OCI-LY1 (cell line): Measurements from ENCODE around the gene ABHD17C.

ENCODE experiments used
- H2AFZ ChIP-seq: fragments of 200-600 bp; sonication (generic), shearing (Covaris generic); 2 replicates; pipeline ENCODE4 v1.6.0; 2014; ENCODE audit warnings: antibody characterized with exemption, mild to moderate bottlenecking, low read length
- H3F3A ChIP-seq: fragments of 200-600 bp; sonication (generic), shearing (Covaris generic); 2 replicates; pipeline ENCODE4 v1.6.0; 2014; ENCODE audit warnings: mild to moderate bottlenecking, antibody characterized with exemption, low read length, moderate library complexity; ENCODE audit not compliant: insufficient read depth
- H3K27ac ChIP-seq: fragments of 200-600 bp; sonication (generic); 2 replicates; pipeline ENCODE4 v1.5.1; 2014; ENCODE audit warnings: low read length, mixed run types, mild to moderate bottlenecking, low read depth; ENCODE audit not compliant: poor library complexity, severe bottlenecking
- H3K27me3 ChIP-seq: fragments of 200-600 bp; sonication (generic); 2 replicates; pipeline ENCODE4 v1.6.0; 2014; ENCODE audit warnings: antibody characterized with exemption, mild to moderate bottlenecking, low read length, moderate library complexity; ENCODE audit not compliant: insufficient read depth
- H3K36me3 ChIP-seq: fragments of 200-600 bp; sonication (generic); 2 replicates; pipeline ENCODE4 v1.6.1; 2014; ENCODE audit warnings: mild to moderate bottlenecking, antibody characterized with exemption, low read length, moderate library complexity, mixed read lengths; ENCODE audit not compliant: insufficient read depth
- H3K4me1 ChIP-seq: fragments of 200-600 bp; sonication (generic); 2 replicates; pipeline ENCODE4 v1.5.1; 2014; ENCODE audit warnings: mild to moderate bottlenecking, low read length, moderate library complexity; ENCODE audit not compliant: insufficient read depth, severe bottlenecking
- H3K4me2 ChIP-seq: fragments of 200-600 bp; sonication (generic), shearing (Covaris generic); 2 replicates; pipeline ENCODE4 v1.6.1; 2014; ENCODE audit warnings: low read length
- H3K4me3 ChIP-seq: fragments of 200-600 bp; sonication (generic); 2 replicates; pipeline ENCODE4 v1.5.1; 2014; ENCODE audit warnings: low read length, low read depth, mild to moderate bottlenecking, mixed read lengths; ENCODE audit not compliant: poor library complexity, severe bottlenecking
- H3K79me2 ChIP-seq: fragments of 200-600 bp; shearing (Covaris generic); 2 replicates; pipeline ENCODE4 v1.6.1; 2016; ENCODE audit warnings: mixed run types, low read length, mixed read lengths; ENCODE audit not compliant: insufficient read depth
- H3K9ac ChIP-seq: fragments of 200-600 bp; sonication (generic), shearing (Covaris generic); 2 replicates; pipeline ENCODE4 v1.6.1; 2014; ENCODE audit warnings: mild to moderate bottlenecking, low read length, mixed read lengths
- H3K9me2 ChIP-seq: fragments of 200-600 bp; sonication (generic), shearing (Covaris generic); 2 replicates; pipeline ENCODE4 v1.6.1; 2014; ENCODE audit warnings: low read depth, mild to moderate bottlenecking, low read length, mixed read lengths
- H3K9me3 ChIP-seq: fragments of 200-600 bp; shearing (Covaris generic); 2 replicates; pipeline ENCODE4 v1.6.1; 2014; ENCODE audit warnings: low read length, mixed read lengths
- H4K20me1 ChIP-seq: fragments of 200-600 bp; sonication (generic), shearing (Covaris generic); 2 replicates; pipeline ENCODE4 v1.6.0; 2016; ENCODE audit warnings: mild to moderate bottlenecking, low read length; ENCODE audit not compliant: insufficient read depth
- EZH2 ChIP-seq: fragments of 200-600 bp; sonication (generic), shearing (Covaris generic); IDR thresholded peaks from 2 replicates; pipeline ENCODE4 v1.8.0; 2017; ENCODE audit warnings: borderline replicate concordance, mixed run types, mild to moderate bottlenecking, antibody characterized with exemption, low read length, moderate library complexity, mixed read lengths
- TF ChIP-seq, protein P1 (sequence below): fragments of 200-600 bp; sonication (generic), shearing (Covaris generic); IDR thresholded peaks from 2 replicates; pipeline ENCODE4 v1.5.1; 2017; ENCODE audit warnings: mild to moderate bottlenecking, antibody characterized with exemption, low read length, moderate library complexity, mixed read lengths

The ABHD17C gene

GRCh38 chr15:80721476-80721875, 26.4 kb downstream of the ABHD17C start:
- H3F3A ChIP-seq, result no peaks in the 10 kb centered on the region
- H3K4me2 ChIP-seq, result no peak overlapping the region

DNA sequence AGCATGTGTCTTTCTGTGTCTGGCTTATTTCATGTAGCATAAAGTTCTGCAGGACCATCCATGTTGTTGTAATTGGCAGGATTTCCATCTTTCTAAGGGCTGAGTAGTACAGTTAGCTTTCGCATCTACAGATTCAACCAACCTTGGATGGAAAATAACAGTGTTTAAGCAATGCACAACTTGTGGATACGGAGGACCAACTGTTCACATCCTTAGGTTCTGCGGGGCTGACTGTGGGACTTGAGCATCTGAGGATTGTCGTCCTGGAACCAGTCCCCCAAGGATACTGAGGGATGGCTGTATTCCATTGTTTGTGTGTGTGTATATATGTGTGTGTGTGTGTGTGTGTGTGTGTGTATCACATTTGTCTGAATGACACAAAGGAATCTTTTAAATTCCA, 27.7 kb downstream of the ABHD17C start:
- H3K79me2 ChIP-seq, result no peaks in the 10 kb centered on the region
- no peak overlapping the region for H3K4me3 ChIP-seq

More at GRCh38 chr15:80721476-80721875, 26.4 kb downstream of the ABHD17C start:
- Histone ChIP-seq H3K36me3 (no peaks in the 10 kb centered on the region), H3K9me3 (no peaks in the 10 kb centered on the region), H3K4me1 (no peaks in the 10 kb centered on the region), H3K27me3 (no peaks in the 10 kb centered on the region), H3K79me2 (no peaks in the 10 kb centered on the region), H2AFZ (no peak overlapping the region), H3K9ac (no peak overlapping the region), H4K20me1 (no peaks in the 10 kb centered on the region), H3K4me3 (no peak overlapping the region), H3K9me2 (no peaks in the 10 kb centered on the region), H3K27ac (no peak overlapping the region)
- TF ChIP-seq, protein P1, sequence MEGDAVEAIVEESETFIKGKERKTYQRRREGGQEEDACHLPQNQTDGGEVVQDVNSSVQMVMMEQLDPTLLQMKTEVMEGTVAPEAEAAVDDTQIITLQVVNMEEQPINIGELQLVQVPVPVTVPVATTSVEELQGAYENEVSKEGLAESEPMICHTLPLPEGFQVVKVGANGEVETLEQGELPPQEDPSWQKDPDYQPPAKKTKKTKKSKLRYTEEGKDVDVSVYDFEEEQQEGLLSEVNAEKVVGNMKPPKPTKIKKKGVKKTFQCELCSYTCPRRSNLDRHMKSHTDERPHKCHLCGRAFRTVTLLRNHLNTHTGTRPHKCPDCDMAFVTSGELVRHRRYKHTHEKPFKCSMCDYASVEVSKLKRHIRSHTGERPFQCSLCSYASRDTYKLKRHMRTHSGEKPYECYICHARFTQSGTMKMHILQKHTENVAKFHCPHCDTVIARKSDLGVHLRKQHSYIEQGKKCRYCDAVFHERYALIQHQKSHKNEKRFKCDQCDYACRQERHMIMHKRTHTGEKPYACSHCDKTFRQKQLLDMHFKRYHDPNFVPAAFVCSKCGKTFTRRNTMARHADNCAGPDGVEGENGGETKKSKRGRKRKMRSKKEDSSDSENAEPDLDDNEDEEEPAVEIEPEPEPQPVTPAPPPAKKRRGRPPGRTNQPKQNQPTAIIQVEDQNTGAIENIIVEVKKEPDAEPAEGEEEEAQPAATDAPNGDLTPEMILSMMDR, result no peak
- no peak for TF ChIP-seq EZH2

DNA sequence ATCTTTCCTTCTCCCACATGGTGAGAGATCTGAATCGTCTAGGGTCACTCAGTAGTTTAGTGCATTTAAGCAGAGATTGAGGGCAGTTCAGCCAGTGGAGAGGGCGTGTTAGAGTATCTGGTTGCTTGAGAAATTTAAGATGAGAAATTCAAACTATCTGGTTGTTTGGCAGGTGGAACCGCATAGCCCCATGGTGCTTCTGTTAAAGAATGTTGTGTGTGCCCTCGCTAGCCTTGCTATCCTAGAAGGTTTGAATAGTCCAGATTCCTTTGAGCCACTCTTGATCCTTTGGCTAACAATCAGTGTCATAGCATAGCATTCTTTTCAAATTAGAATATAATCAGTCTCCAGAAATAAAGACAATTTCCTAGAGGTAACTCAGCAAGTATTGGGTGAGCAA, 32.1 kb downstream of the ABHD17C start:
- Histone ChIP-seq H3K4me2 (no peak overlapping the region), H3K4me1 (no peaks in the 10 kb centered on the region), H3K79me2 (no peaks in the 10 kb centered on the region), H4K20me1 (no peaks in the 10 kb centered on the region), H2AFZ (no peak overlapping the region), H3K9ac (no peak overlapping the region), H3K36me3 (no peaks in the 10 kb centered on the region), H3K9me3 (no peaks in the 10 kb centered on the region), H3K27me3 (no peaks in the 10 kb centered on the region), H3K4me3 (no peak overlapping the region), H3F3A (no peaks in the 10 kb centered on the region), H3K27ac (no peak overlapping the region), H3K9me2 (no peaks in the 10 kb centered on the region)
- no peak for TF ChIP-seq EZH2
- TF ChIP-seq, protein P1, result no peak

More for the DNA sequence above, 27.7 kb downstream of the ABHD17C start:
- Histone ChIP-seq H3K9me2 (no peaks in the 10 kb centered on the region), H3K27me3 (no peaks in the 10 kb centered on the region), H4K20me1 (no peaks in the 10 kb centered on the region), H3K4me2 (no peak overlapping the region), H2AFZ (no peak overlapping the region), H3K4me1 (no peaks in the 10 kb centered on the region), H3F3A (no peaks in the 10 kb centered on the region), H3K27ac (no peak overlapping the region), H3K36me3 (no peaks in the 10 kb centered on the region), H3K9me3 (no peaks in the 10 kb centered on the region), H3K9ac (no peak overlapping the region)
- TF ChIP-seq, protein P1, result no peak
- TF ChIP-seq EZH2, result no peak
